K562 (cell line): ENCODE measurements around the gene TNFAIP8L2. TPM values are rescaled to one million over a fixed set of nuclear protein-coding genes. Genes with fewer than 3 reads are reported as not detected.

Experiments
- CEBPG ChIP-seq, 3 experiments: fragments of 200-800 bp in 1 of 3; sonication (Bioruptor generic) in 1 of 3; sonication (generic) in 1 of 3; formaldehyde crosslinking in 1 of 3; IDR thresholded peaks in 2 of 3; conservative IDR thresholded peaks in 1 of 3; 2 replicates each; pipeline versions ENCODE4 v1.6.1 to v1.8.0; 2016 to 2022; ENCODE audit warnings: missing compliant biosample characterization in 2 of 3, missing genetic modification characterization in 2 of 3, mild to moderate bottlenecking in 1 of 3, missing genetic modification reagents in 1 of 3
- CHD1 ChIP-seq: fragments of 200-600 bp; sonication (generic); IDR thresholded peaks from one replicate; pipeline ENCODE4 v1.6.1; 2012; ENCODE audit warnings: mild to moderate bottlenecking, moderate library complexity, low read length, inconsistent platforms
- GATA2 ChIP-seq: sonication (generic); formaldehyde crosslinking; IDR thresholded peaks from 2 replicates; pipeline ENCODE4 v1.4.0; 2020; ENCODE audit warnings: mild to moderate bottlenecking, missing genetic modification reagents
- HES1 ChIP-seq: fragments of 450-650 bp; IDR thresholded peaks from 2 replicates; pipeline ENCODE4 v1.6.1; 2016; ENCODE audit warnings: low read depth, mild to moderate bottlenecking, moderate library complexity
- HMG20B ChIP-seq: fragments of 250-450 bp; sonication (Bioruptor Pico); IDR thresholded peaks from 2 replicates; pipeline ENCODE4 v1.5.0; 2021; ENCODE audit warnings: mild to moderate bottlenecking
- JUNB ChIP-seq: fragments of 450-650 bp; formaldehyde crosslinking; conservative IDR thresholded peaks from 2 replicates; pipeline ENCODE4 v1.4.0; 2020; ENCODE audit warnings: mild to moderate bottlenecking
- KLF13 ChIP-seq: fragments of 450-650 bp; IDR thresholded peaks from 2 replicates; pipeline ENCODE4 v1.6.1; 2016; ENCODE audit warnings: missing genetic modification characterization, low read depth, mild to moderate bottlenecking, missing compliant biosample characterization, moderate library complexity, borderline replicate concordance
- MEF2A ChIP-seq: IDR thresholded peaks from 2 replicates; pipeline ENCODE4 v1.6.1; 2011; ENCODE audit warnings: low read depth, mild to moderate bottlenecking, low read length, moderate library complexity; ENCODE audit not compliant: control insufficient read depth
- NELFE ChIP-seq: IDR thresholded peaks from 2 replicates; pipeline ENCODE4 v1.6.1; 2011; ENCODE audit warnings: mild to moderate bottlenecking; ENCODE audit not compliant: insufficient read depth, insufficient read length
- NUFIP1 ChIP-seq: fragments of 450-650 bp; IDR thresholded peaks from 2 replicates; pipeline ENCODE4 v1.6.1; 2018; ENCODE audit not compliant: partially characterized antibody
- RBBP5 ChIP-seq: fragments of 200-600 bp; sonication (generic); IDR thresholded peaks from 2 replicates; pipeline ENCODE4 v1.6.1; 2012; ENCODE audit warnings: borderline replicate concordance, mild to moderate bottlenecking, low read length, control low read depth, inconsistent platforms; ENCODE audit not compliant: insufficient read depth, poor library complexity, severe bottlenecking
- RBM14 ChIP-seq: fragments of 200-400 bp; formaldehyde crosslinking; IDR thresholded peaks from 2 replicates; pipeline ENCODE4 v1.6.1; 2018; ENCODE audit warnings: low read depth, mild to moderate bottlenecking, low read length, moderate library complexity, borderline replicate concordance; ENCODE audit not compliant: insufficient read depth
- SMAD4 ChIP-seq: fragments of 250-450 bp; sonication (Bioruptor Pico); conservative IDR thresholded peaks from 2 replicates; pipeline ENCODE4 v1.8.0; 2021; ENCODE audit warnings: inconsistent platforms, mild to moderate bottlenecking, moderate library complexity
- TCF7 ChIP-seq: sonication (generic); IDR thresholded peaks from 2 replicates; pipeline ENCODE4 v1.6.1; 2016; ENCODE audit warnings: antibody characterized with exemption, borderline replicate concordance
- TFE3 ChIP-seq: fragments of 450-650 bp; formaldehyde crosslinking; IDR thresholded peaks from 2 replicates; pipeline ENCODE4 v1.4.0; 2020; ENCODE audit warnings: mild to moderate bottlenecking, mixed read lengths
- THAP7 ChIP-seq: fragments of 250-450 bp; sonication (Bioruptor Pico); IDR thresholded peaks from 2 replicates; pipeline ENCODE4 v1.5.0; 2021
- ZNF175 ChIP-seq: fragments of 200-800 bp; sonication (Bioruptor generic); IDR thresholded peaks from 2 replicates; pipeline ENCODE4 v1.6.1; 2016; ENCODE audit warnings: low read depth, mild to moderate bottlenecking, missing genetic modification characterization, missing compliant biosample characterization
- polyA plus RNA-seq, 8 experiments: library from polyadenylated mRNA; depleted of rRNA in 4 of 8; stranded (reverse) in 5 of 8; unstranded in 3 of 8; fragments of >200 nt; fragmentation: Nextera tagmentation in 2 of 8; fragmentation: Illumina TruSeq in 1 of 8; extraction: Ambion mirVana in 2 of 8; extraction: Trizol in 1 of 8; gene quantifications; 2 replicates each; pipeline versions ENCODE4 v1.2.1 to v1.2.3, GENCODE V29; 2011 to 2014; ENCODE audit warnings: inconsistent platforms in 1 of 8, missing spikeins in 1 of 8
- total RNA-seq, 7 experiments: library from RNA; depleted of rRNA in 6 of 7; stranded (reverse); fragments of >200 nt in 6 of 7; fragmentation: Illumina TruSeq in 2 of 7; extraction: Trizol in 2 of 7; gene quantifications; 2 replicates each; pipeline versions ENCODE4 v1.2.1 to v1.2.3, GENCODE V29; 2011 to 2021; ENCODE audit warnings: low replicate concordance in 1 of 7
- TF ChIP-seq, protein P1 (sequence below): fragments of 250-450 bp; sonication (Bioruptor Pico); IDR thresholded peaks from 2 replicates; pipeline ENCODE4 v1.4.0; 2020; ENCODE audit warnings: mild to moderate bottlenecking, moderate library complexity
- TF ChIP-seq, protein P2 (sequence below): fragments of 450-650 bp; formaldehyde crosslinking; IDR thresholded peaks from 2 replicates; pipeline ENCODE4 v1.4.0; 2022; ENCODE audit warnings: missing genetic modification characterization

The TNFAIP8L2 gene
- total and polyA plus RNA-seq, 9 of the 15 experiments (the other 6 are each of a cell fraction or from before 2014, with no cell fraction given) = 0.05 to 1.7 (median 0.52) TPM

DNA sequence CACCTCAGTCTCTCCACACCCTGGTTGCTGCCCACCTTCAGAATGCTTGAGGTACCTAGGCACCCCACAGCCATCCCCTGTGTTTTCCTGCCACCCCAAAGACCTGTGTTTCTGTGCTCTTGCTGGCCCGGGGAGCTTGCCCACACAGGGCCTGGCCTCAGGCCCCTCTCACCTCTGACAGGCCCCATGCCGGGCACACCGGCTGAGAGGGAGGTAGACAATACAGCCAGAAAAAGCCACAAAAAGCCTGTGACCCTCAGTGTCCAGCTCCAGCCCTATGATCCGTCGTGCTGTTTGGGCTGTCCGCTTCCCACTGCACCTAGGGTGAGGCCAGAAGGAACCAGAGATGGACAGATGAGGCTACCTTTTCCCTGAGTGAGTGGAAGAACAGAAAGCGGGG is 21.5 kb upstream of the TNFAIP8L2 start (continued):
- TF ChIP-seq, protein P1, sequence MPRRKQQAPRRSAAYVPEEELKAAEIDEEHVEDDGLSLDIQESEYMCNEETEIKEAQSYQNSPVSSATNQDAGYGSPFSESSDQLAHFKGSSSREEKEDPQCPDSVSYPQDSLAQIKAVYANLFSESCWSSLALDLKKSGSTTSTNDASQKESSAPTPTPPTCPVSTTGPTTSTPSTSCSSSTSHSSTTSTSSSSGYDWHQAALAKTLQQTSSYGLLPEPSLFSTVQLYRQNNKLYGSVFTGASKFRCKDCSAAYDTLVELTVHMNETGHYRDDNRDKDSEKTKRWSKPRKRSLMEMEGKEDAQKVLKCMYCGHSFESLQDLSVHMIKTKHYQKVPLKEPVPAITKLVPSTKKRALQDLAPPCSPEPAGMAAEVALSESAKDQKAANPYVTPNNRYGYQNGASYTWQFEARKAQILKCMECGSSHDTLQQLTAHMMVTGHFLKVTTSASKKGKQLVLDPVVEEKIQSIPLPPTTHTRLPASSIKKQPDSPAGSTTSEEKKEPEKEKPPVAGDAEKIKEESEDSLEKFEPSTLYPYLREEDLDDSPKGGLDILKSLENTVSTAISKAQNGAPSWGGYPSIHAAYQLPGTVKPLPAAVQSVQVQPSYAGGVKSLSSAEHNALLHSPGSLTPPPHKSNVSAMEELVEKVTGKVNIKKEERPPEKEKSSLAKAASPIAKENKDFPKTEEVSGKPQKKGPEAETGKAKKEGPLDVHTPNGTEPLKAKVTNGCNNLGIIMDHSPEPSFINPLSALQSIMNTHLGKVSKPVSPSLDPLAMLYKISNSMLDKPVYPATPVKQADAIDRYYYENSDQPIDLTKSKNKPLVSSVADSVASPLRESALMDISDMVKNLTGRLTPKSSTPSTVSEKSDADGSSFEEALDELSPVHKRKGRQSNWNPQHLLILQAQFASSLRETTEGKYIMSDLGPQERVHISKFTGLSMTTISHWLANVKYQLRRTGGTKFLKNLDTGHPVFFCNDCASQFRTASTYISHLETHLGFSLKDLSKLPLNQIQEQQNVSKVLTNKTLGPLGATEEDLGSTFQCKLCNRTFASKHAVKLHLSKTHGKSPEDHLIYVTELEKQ (CRISPR knock-in tag) = no peak
- no peak for TF ChIP-seq NELFE
- TF ChIP-seq TCF7 = no peak
- TF ChIP-seq RBM14 = no peak
- no peak for TF ChIP-seq TFE3
- no peak for TF ChIP-seq ZNF175 (CRISPR knock-in tag)
- TF ChIP-seq CEBPG (CRISPR knock-in tag; IDR thresholded peaks at IDR 0.05) = no peak
- no peak for TF ChIP-seq CEBPG (tag; conservative IDR thresholded peaks at IDR 0.05 in 1 of 2, IDR thresholded peaks at IDR 0.05 in 1 of 2)
- no peak for TF ChIP-seq JUNB (CRISPR knock-in tag)
- no peak for TF ChIP-seq GATA2 (CRISPR knock-in tag)
- TF ChIP-seq, protein P2, sequence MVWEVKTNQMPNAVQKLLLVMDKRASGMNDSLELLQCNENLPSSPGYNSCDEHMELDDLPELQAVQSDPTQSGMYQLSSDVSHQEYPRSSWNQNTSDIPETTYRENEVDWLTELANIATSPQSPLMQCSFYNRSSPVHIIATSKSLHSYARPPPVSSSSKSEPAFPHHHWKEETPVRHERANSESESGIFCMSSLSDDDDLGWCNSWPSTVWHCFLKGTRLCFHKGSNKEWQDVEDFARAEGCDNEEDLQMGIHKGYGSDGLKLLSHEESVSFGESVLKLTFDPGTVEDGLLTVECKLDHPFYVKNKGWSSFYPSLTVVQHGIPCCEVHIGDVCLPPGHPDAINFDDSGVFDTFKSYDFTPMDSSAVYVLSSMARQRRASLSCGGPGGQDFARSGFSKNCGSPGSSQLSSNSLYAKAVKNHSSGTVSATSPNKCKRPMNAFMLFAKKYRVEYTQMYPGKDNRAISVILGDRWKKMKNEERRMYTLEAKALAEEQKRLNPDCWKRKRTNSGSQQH (CRISPR knock-in tag) = no peak
- no peak for TF ChIP-seq NUFIP1
- no peak for TF ChIP-seq MEF2A
- TF ChIP-seq SMAD4 (CRISPR knock-in tag) = no peak
- no peak for TF ChIP-seq THAP7 (CRISPR knock-in tag)
- no peak for TF ChIP-seq HMG20B (CRISPR knock-in tag)
- TF ChIP-seq KLF13 (tag) = no peak
- TF ChIP-seq CHD1 = no peak
- no peak for TF ChIP-seq HES1
- no peak for TF ChIP-seq RBBP5
